SU-DHL-6 (cell line): ENCODE results near the gene MFNG.

Experiments
- CTCF ChIP-seq: fragments of 200-600 bp; sonication (generic); IDR thresholded peaks from one replicate; pipeline ENCODE4 v1.5.1; 2017; ENCODE audit warnings: antibody characterized with exemption, mild to moderate bottlenecking, low read length, moderate library complexity; ENCODE audit not compliant: insufficient read depth, poor library complexity, severe bottlenecking
- EZH2phosphoT487 ChIP-seq: fragments of 200-600 bp; sonication (generic), shearing (Covaris generic); conservative IDR thresholded peaks from 2 replicates; pipeline ENCODE4 v1.6.1; 2018; ENCODE audit warnings: mild to moderate bottlenecking, antibody characterized with exemption, low read length, moderate library complexity, mixed read lengths

- TF ChIP-seq EZH2phosphoT487 (no peak), CTCF (no peak)
Measured at GRCh38 chr22:37517826-37518450, 31.8 kb upstream of the MFNG start.
